ENCODE measurements around the gene TMEM151B.
"Not testable (repeated sequence)": the region's sequence is repeated elsewhere in the genome, so short reads cannot be mapped to it uniquely, and the experiment has no call there.

The TMEM151B gene

GRCh38 chr6:44269921-44270525, at the start of gene TMEM151B:
TSS of gene TMEM151B (plus strand) at chr6:44270450. CDS start at chr6:44270743, 293 bp downstream.
- no peak for DNase-seq (ENCODE audit: low read depth)

GRCh38 chr6:44220913-44221290, 49.3 kb upstream of the TMEM151B start:
- DNase-seq (ENCODE audit: low read depth): no peak

GRCh38 chr6:44221291-44221960, 48.8 kb upstream of the TMEM151B start:
- peak; percentile 64 for DNase-seq (ENCODE audit: low read depth)

GRCh38 chr6:44221961-44222335, 48.3 kb upstream of the TMEM151B start:
- no peak for DNase-seq (ENCODE audit: low read depth)

GRCh38 chr6:44222486-44223318, 47.5 kb upstream of the TMEM151B start:
- no peak for DNase-seq (ENCODE audit: low read depth)

GRCh38 chr6:44223319-44224028, 46.8 kb upstream of the TMEM151B start, which contains the start of gene SLC29A1:
TSS of gene SLC29A1 (plus strand) at chr6:44223595. CDS start at chr6:44227314, 3,719 bp downstream.
- DNase-seq (ENCODE audit: low read depth): peak; percentile 69

GRCh38 chr6:44224029-44224964, 46.0 kb upstream of the TMEM151B start:
- DNase-seq (ENCODE audit: low read depth): no peak

- no peak for DNase-seq (ENCODE audit: low read depth)
Observed at GRCh38 chr6:44224965-44225305, 45.3 kb upstream of the TMEM151B start.

- DNase-seq (ENCODE audit: low read depth): no peak
Observed at GRCh38 chr6:44225579-44226325, 44.5 kb upstream of the TMEM151B start.

GRCh38 chr6:44226368-44227147, 43.7 kb upstream of the TMEM151B start:
- no peak for DNase-seq (ENCODE audit: low read depth)

- DNase-seq (ENCODE audit: low read depth): no peak
Observed at GRCh38 chr6:44227148-44227793, 43.0 kb upstream of the TMEM151B start.

GRCh38 chr6:44228031-44228430, 42.2 kb upstream of the TMEM151B start:
- DNase-seq (ENCODE audit: low read depth): no peak

GRCh38 chr6:44228433-44228832, 41.8 kb upstream of the TMEM151B start:
- DNase-seq (ENCODE audit: low read depth): no peak

- DNase-seq (ENCODE audit: low read depth): no peak
Observed at GRCh38 chr6:44228836-44229235, 41.4 kb upstream of the TMEM151B start.

GRCh38 chr6:44229376-44230033, 40.7 kb upstream of the TMEM151B start:
- no peak for DNase-seq (ENCODE audit: low read depth)

- DNase-seq (ENCODE audit: low read depth): no peak
Observed at GRCh38 chr6:44230034-44230675, 40.1 kb upstream of the TMEM151B start.

GRCh38 chr6:44231426-44231825, 38.8 kb upstream of the TMEM151B start:
- DNase-seq (ENCODE audit: low read depth): not testable (repeated sequence)
